ENCODE data around the gene MSRB3.

MSRB3 gene

DNA sequence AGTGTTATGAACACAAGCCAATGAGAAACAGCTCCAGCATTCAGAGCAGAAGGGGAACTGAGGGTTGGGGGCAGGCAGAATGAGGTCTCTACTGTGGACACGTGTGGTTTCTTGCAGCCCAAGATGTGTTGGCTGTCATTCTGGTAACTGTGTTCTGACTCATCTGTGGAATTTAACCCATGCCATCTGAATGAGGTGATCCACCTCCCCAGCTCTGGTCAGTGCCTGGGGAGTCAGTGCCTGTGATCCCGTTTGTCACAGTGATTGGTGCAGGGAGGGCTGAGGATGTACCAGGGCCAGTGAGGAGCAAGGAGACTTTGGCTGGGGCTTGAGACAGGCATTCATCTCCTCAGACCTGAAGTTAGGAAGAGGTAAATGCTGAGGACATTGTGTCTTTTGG is 216.8 kb downstream of the MSRB3 start:
- no peak for DNase-seq (ENCODE audit: low read depth, low spot score)
- no peak overlapping the region for H3K4me3 ChIP-seq
- H3K27ac ChIP-seq, result no peak overlapping the region
- no peaks in the 10 kb centered on the region for H3K36me3 ChIP-seq (ENCODE audit: insufficient read depth, low read length)
- TF ChIP-seq POLR2AphosphoS5 (IDR thresholded peaks at IDR 0.05; ENCODE audit: borderline replicate concordance, low read depth, low read length) (no peak), EZH2 (IDR thresholded peaks at IDR 0.05) (no peak), FOXP2 (optimal IDR thresholded peaks at IDR 0.05; ENCODE audit: control extremely low read depth, extremely low read length, insufficient read depth) (no peak)
- no peak overlapping the region for H3K9ac ChIP-seq (ENCODE audit: insufficient read length)
- H3K9me3 ChIP-seq (ENCODE audit: low read depth, low read length), result no peaks in the 10 kb centered on the region

DNA sequence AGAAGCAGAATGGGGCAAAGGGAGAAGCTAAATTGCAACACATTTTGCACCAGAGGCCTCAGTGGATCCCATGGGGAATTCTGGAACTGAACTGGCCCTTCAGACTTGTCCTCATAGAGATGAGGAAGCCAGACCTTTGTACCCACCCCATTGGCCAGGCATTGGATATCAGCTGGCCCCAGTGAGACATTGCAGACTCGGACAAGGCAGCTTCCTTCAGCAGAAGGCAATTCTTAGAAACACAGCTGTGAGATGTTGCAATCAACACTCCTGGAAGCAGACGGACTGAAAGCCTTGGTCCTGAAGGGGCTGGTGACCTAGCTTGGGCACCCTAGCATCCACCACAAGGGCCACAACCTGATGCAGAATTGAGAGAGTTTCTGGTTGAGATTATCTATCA is 218.1 kb downstream of the MSRB3 start:
- Histone ChIP-seq H3K27ac (no peak overlapping the region), H3K36me3 (ENCODE audit: insufficient read depth, low read length) (no peaks in the 10 kb centered on the region)
- TF ChIP-seq POLR2AphosphoS5 (IDR thresholded peaks at IDR 0.05; ENCODE audit: borderline replicate concordance, low read depth, low read length), result no peak
- TF ChIP-seq EZH2 (IDR thresholded peaks at IDR 0.05), result no peak

GRCh38 chr12:65497660-65498059 is 219.2 kb downstream of the MSRB3 start:
- no peak for TF ChIP-seq POLR2AphosphoS5 (IDR thresholded peaks at IDR 0.05; ENCODE audit: borderline replicate concordance, low read depth, low read length)
- no peak for TF ChIP-seq FOXP2 (optimal IDR thresholded peaks at IDR 0.05; ENCODE audit: control extremely low read depth, extremely low read length, insufficient read depth)
- TF ChIP-seq EZH2 (IDR thresholded peaks at IDR 0.05), result no peak
- no peak overlapping the region for H3K4me3 ChIP-seq

More for the DNA sequence above, 218.1 kb downstream of the MSRB3 start:
- DNase-seq (ENCODE audit: low read depth, low spot score), result no peak
- Histone ChIP-seq H3K4me3 (no peak overlapping the region), H3K9me3 (ENCODE audit: low read depth, low read length) (no peaks in the 10 kb centered on the region), H3K9ac (ENCODE audit: insufficient read length) (no peak overlapping the region)

GRCh38 chr12:65499167-65499566 is 220.7 kb downstream of the MSRB3 start:
- no peaks in the 10 kb centered on the region for H3K36me3 ChIP-seq (ENCODE audit: insufficient read depth, low read length)
- TF ChIP-seq FOXP2 (optimal IDR thresholded peaks at IDR 0.05; ENCODE audit: control extremely low read depth, extremely low read length, insufficient read depth), result no peak
- no peak for TF ChIP-seq EZH2 (IDR thresholded peaks at IDR 0.05)
- no peak for TF ChIP-seq POLR2AphosphoS5 (IDR thresholded peaks at IDR 0.05; ENCODE audit: borderline replicate concordance, low read depth, low read length)
- no peak overlapping the region for H3K9ac ChIP-seq (ENCODE audit: insufficient read length)
- no peaks in the 10 kb centered on the region for H3K9me3 ChIP-seq (ENCODE audit: low read depth, low read length)
- no peak overlapping the region for H3K27ac ChIP-seq
- H3K4me3 ChIP-seq, result no peak overlapping the region
- DNase-seq (ENCODE audit: low read depth, low spot score), result no peak

More at GRCh38 chr12:65497660-65498059, 219.2 kb downstream of the MSRB3 start:
- no peak for DNase-seq (ENCODE audit: low read depth, low spot score)
- Histone ChIP-seq H3K9ac (ENCODE audit: insufficient read length) (no peak overlapping the region), H3K36me3 (ENCODE audit: insufficient read depth, low read length) (no peaks in the 10 kb centered on the region), H3K27ac (no peak overlapping the region), H3K9me3 (ENCODE audit: low read depth, low read length) (no peaks in the 10 kb centered on the region)

GRCh38 chr12:65500091-65500900 is 221.8 kb downstream of the MSRB3 start:
- DNase-seq (ENCODE audit: low read depth, low spot score), result no peak
- Histone ChIP-seq H3K27ac (no peak overlapping the region), H3K9ac (ENCODE audit: insufficient read length) (no peak overlapping the region), H3K9me3 (ENCODE audit: low read depth, low read length) (no peaks in the 10 kb centered on the region), H3K4me3 (no peak overlapping the region), H3K36me3 (ENCODE audit: insufficient read depth, low read length) (no peaks in the 10 kb centered on the region)
- TF ChIP-seq POLR2AphosphoS5 (IDR thresholded peaks at IDR 0.05; ENCODE audit: borderline replicate concordance, low read depth, low read length) (no peak), FOXP2 (optimal IDR thresholded peaks at IDR 0.05; ENCODE audit: control extremely low read depth, extremely low read length, insufficient read depth) (no peak), EZH2 (IDR thresholded peaks at IDR 0.05) (no peak)

DNA sequence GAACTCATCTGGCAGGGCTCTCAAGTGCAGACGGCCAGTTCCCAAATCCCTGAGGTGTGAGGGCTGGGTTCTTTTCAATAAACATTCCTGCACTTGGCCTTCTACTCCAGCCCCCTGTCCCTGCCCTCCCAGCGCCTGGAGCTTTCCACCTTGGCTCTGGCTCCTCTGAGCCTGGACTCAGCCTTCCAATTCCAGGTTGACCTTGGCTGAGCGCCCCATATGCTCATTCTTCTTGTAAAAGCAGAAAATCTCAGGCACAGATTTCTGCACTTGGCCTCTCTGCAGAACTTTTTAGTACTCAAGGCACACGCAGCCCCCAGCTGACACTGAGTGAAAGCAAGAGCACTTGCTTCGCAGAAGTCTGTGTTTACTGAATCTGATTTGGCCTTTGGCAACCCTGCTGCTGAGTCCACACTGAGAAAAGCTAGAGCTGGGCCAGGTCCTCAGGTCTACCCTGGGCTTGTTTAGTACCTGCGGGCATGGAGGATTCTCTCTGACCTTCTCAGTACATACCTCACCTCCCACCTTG is 222.7 kb downstream of the MSRB3 start:
- no peak for TF ChIP-seq FOXP2 (optimal IDR thresholded peaks at IDR 0.05; ENCODE audit: control extremely low read depth, extremely low read length, insufficient read depth)
- no peak for TF ChIP-seq POLR2AphosphoS5 (IDR thresholded peaks at IDR 0.05; ENCODE audit: borderline replicate concordance, low read depth, low read length)
- TF ChIP-seq EZH2 (IDR thresholded peaks at IDR 0.05), result no peak
- DNase-seq (ENCODE audit: low read depth, low spot score), result no peak
- Histone ChIP-seq H3K36me3 (ENCODE audit: insufficient read depth, low read length) (no peaks in the 10 kb centered on the region), H3K9ac (ENCODE audit: insufficient read length) (no peak overlapping the region), H3K4me3 (no peak overlapping the region), H3K27ac (no peak overlapping the region), H3K9me3 (ENCODE audit: low read depth, low read length) (no peaks in the 10 kb centered on the region)

DNA sequence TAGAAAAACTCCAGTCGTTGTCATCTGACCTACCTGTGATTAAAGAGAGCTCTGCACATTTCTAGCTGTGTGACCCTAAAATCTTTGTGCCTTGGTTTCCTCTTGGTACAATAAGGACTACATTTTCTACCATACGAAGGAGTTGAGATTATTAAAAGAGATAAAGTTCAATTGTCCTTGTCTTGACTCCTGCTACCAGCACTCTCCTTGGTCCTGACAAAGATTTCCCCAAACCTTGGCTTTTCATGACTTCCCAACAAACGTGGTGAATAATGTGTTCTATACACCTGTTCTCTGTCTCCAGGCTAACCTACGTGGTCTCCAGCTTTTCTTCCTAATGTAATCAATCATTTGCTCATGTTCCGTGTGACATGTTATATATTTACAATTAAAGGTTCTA is 223.5 kb downstream of the MSRB3 start:
- TF ChIP-seq EZH2 (IDR thresholded peaks at IDR 0.05) (no peak), POLR2AphosphoS5 (IDR thresholded peaks at IDR 0.05; ENCODE audit: borderline replicate concordance, low read depth, low read length) (no peak), FOXP2 (optimal IDR thresholded peaks at IDR 0.05; ENCODE audit: control extremely low read depth, extremely low read length, insufficient read depth) (no peak)
- Histone ChIP-seq H3K27ac (no peak overlapping the region), H3K9ac (ENCODE audit: insufficient read length) (no peak overlapping the region), H3K36me3 (ENCODE audit: insufficient read depth, low read length) (no peaks in the 10 kb centered on the region), H3K9me3 (ENCODE audit: low read depth, low read length) (no peaks in the 10 kb centered on the region), H3K4me3 (no peak overlapping the region)
- DNase-seq (ENCODE audit: low read depth, low spot score), result no peak

DNA sequence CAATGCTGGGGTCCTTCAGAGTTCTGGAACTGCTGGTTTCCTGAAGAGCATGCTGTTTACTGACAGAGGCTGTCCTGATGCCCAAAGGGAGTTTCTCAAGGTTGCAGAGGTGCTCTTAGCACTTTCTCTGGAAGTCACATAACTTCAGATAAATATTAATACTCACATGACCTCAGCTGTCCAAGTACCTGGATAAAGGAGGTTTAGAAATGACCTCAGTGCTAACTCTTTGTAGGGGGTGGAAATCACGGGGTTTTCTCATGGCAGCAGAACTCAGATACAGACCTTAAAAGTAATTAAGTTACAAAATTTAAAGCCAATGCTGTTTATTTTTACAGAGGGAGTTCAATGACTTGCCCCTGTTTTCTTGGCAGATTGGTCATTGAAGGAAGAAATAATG is 225.9 kb downstream of the MSRB3 start:
- H3K9me3 ChIP-seq (ENCODE audit: low read depth, low read length), result no peaks in the 10 kb centered on the region
- no peak overlapping the region for H3K9ac ChIP-seq (ENCODE audit: insufficient read length)
- DNase-seq (ENCODE audit: low read depth, low spot score), result no peak
- no peak overlapping the region for H3K27ac ChIP-seq
- H3K36me3 ChIP-seq (ENCODE audit: insufficient read depth, low read length), result no peaks in the 10 kb centered on the region
- no peak overlapping the region for H3K4me3 ChIP-seq
- no peak for TF ChIP-seq POLR2AphosphoS5 (IDR thresholded peaks at IDR 0.05; ENCODE audit: borderline replicate concordance, low read depth, low read length)
- TF ChIP-seq FOXP2 (optimal IDR thresholded peaks at IDR 0.05; ENCODE audit: control extremely low read depth, extremely low read length, insufficient read depth), result no peak
- TF ChIP-seq EZH2 (IDR thresholded peaks at IDR 0.05), result no peak
